Endothelial cell of umbilical vein (primary cell): ENCODE results near the gene EPB41L2. TPM values are rescaled to one million over a fixed set of nuclear protein-coding genes. Genes with fewer than 3 reads are reported as not detected.

Experiments
- BruUV-seq: library from RNA; stranded (reverse); fragments of 400-500 nt; replicated peaks from 2 replicates; lab custom pipeline; 2021; lab: Mats Ljungman, UMichigan
- CTCF ChIA-PET: fragments of 300-600, 350-600 bp; sonication (Branson Sonifier 250); formaldehyde crosslinking; loops from one replicate; lab custom pipeline; 2021; ENCODE audit warnings: antibody characterized with exemption, inconsistent platforms; lab: Charles Lee
- POLR2A ChIA-PET: fragments of 300-600, 350-600 bp; sonication (Branson Sonifier 250); formaldehyde crosslinking; loops from one replicate; lab custom pipeline; 2021; ENCODE audit warnings: antibody characterized with exemption, inconsistent platforms; lab: Charles Lee
- DNase-seq: peaks from one replicate; pipeline ENCODE4 v3.0.0-alpha.2; 2011; ENCODE audit warnings: low read depth, low spot score
- FAIRE-seq: peaks from 2 replicates; lab custom pipeline; 2011; peaks lifted over from hg19 to GRCh38; lab: Jason Lieb, UNC
- H2AFZ ChIP-seq: 2 replicates; pipeline ENCODE4 v1.6.0; 2012; ENCODE audit warnings: low read depth, low read length, control low read depth, inconsistent platforms
- H3K27ac ChIP-seq: 2 replicates; pipeline ENCODE4 v1.5.1; 2011; ENCODE audit warnings: low read depth, mild to moderate bottlenecking, control low read depth, low read length, moderate library complexity; ENCODE audit not compliant: insufficient read depth
- H3K27me3 ChIP-seq, 2 experiments: 2 replicates each; pipeline versions ENCODE4 v1.6.0 to v1.6.1; 2011; ENCODE audit warnings: low read length in 2 of 2, mixed read lengths in 1 of 2; ENCODE audit not compliant: control insufficient read depth in 2 of 2, insufficient read depth in 2 of 2
- H3K36me3 ChIP-seq, 2 experiments: 2 replicates in 1 of 2; 3 replicates in 1 of 2; pipeline ENCODE4 v1.5.1; 2011; ENCODE audit warnings: low read length in 2 of 2, mild to moderate bottlenecking in 1 of 2, moderate library complexity in 1 of 2; ENCODE audit not compliant: control insufficient read depth in 2 of 2, insufficient read depth in 2 of 2; ENCODE audit errors: extremely low read depth in 1 of 2
- H3K4me1 ChIP-seq: 3 replicates; pipeline ENCODE4 v1.5.1; 2011; ENCODE audit warnings: mild to moderate bottlenecking, low read length; ENCODE audit not compliant: control insufficient read depth, insufficient read depth; ENCODE audit errors: extremely low read depth
- H3K4me2 ChIP-seq: 2 replicates; pipeline ENCODE4 v1.6.1; 2011; ENCODE audit warnings: low read length, control low read depth, mixed read lengths; ENCODE audit not compliant: insufficient read depth
- H3K4me3 ChIP-seq, 3 experiments: fragments of 200-600 bp in 1 of 3; sonication (generic), shearing (Covaris generic) in 1 of 3; replicated peaks in 1 of 3; 2 replicates each; pipeline ENCODE4 v1.5.1; 2011 to 2016; ENCODE audit warnings: control low read depth in 3 of 3, low read length in 3 of 3, mild to moderate bottlenecking in 2 of 3, inconsistent platforms in 1 of 3, low read depth in 1 of 3, moderate library complexity in 1 of 3; ENCODE audit not compliant: insufficient read depth in 1 of 3
- H3K79me2 ChIP-seq: 2 replicates; pipeline ENCODE4 v1.6.0; 2012; ENCODE audit warnings: low read length, inconsistent platforms; ENCODE audit not compliant: control insufficient read depth, insufficient read depth
- H3K9ac ChIP-seq: replicated peaks from 2 replicates; pipeline ENCODE3; 2011; ENCODE audit warnings: low read length, control low read depth; ENCODE audit not compliant: insufficient read depth; ENCODE audit errors: extremely low read depth
- H3K9me1 ChIP-seq: replicated peaks from 3 replicates; pipeline ENCODE4 v1.6.0; 2011; ENCODE audit warnings: mild to moderate bottlenecking, low read length; ENCODE audit not compliant: control insufficient read depth, insufficient read depth; ENCODE audit errors: extremely low read depth
- H3K9me3 ChIP-seq: replicated peaks from 2 replicates; pipeline ENCODE4 v1.5.1; 2012; ENCODE audit warnings: low read length, inconsistent platforms; ENCODE audit not compliant: control insufficient read depth, insufficient read depth
- H4K20me1 ChIP-seq: replicated peaks from 2 replicates; pipeline ENCODE3; 2011; ENCODE audit warnings: mild to moderate bottlenecking, low read length; ENCODE audit not compliant: control insufficient read depth, insufficient read depth; ENCODE audit errors: extremely low read depth
- CTCF ChIP-seq, 2 donors: IDR thresholded peaks; 1 replicate in 1 of 2; 2 replicates in 1 of 2; pipeline ENCODE4 v1.5.1; 2011; ENCODE audit warnings: low read length in 2 of 2, mild to moderate bottlenecking in 2 of 2, moderate library complexity in 2 of 2, control low read depth in 1 of 2, inconsistent platforms in 1 of 2, low read depth in 1 of 2; ENCODE audit not compliant: insufficient read depth in 1 of 2; ENCODE audit errors: extremely low read depth in 1 of 2
- EZH2 ChIP-seq: IDR thresholded peaks from 2 replicates; pipeline ENCODE4 v1.6.1; 2012; ENCODE audit warnings: borderline replicate concordance, low read depth, mild to moderate bottlenecking, moderate library complexity, low read length, inconsistent platforms; ENCODE audit not compliant: severe bottlenecking
- FOS ChIP-seq: IDR thresholded peaks from 2 replicates; pipeline ENCODE4 v1.6.1; 2011; ENCODE audit warnings: mild to moderate bottlenecking, low read length, moderate library complexity, borderline replicate concordance; ENCODE audit not compliant: insufficient read depth
- GATA2 ChIP-seq: IDR thresholded peaks from 2 replicates; pipeline ENCODE4 v1.7.0; 2011; ENCODE audit warnings: low read depth, mild to moderate bottlenecking, moderate library complexity, mixed read lengths, low read length; ENCODE audit not compliant: insufficient read length, insufficient read depth
- JUN ChIP-seq: IDR thresholded peaks from 2 replicates; pipeline ENCODE4 v1.6.1; 2011; ENCODE audit warnings: borderline replicate concordance, low read depth; ENCODE audit not compliant: insufficient read length, insufficient read depth
- MAX ChIP-seq: IDR thresholded peaks from 2 replicates; pipeline ENCODE4 v1.6.1; 2011; ENCODE audit not compliant: insufficient read depth, insufficient read length
- MYC ChIP-seq: IDR thresholded peaks from one replicate; pipeline ENCODE4 v1.6.1; 2011; ENCODE audit warnings: mild to moderate bottlenecking, low read depth, low read length
- POLR2A ChIP-seq: IDR thresholded peaks from 2 replicates; pipeline ENCODE4 v1.6.1; 2012; ENCODE audit warnings: low read depth, mild to moderate bottlenecking, control low read depth, low read length
- POLR2AphosphoS5 ChIP-seq: IDR thresholded peaks from 2 replicates; pipeline ENCODE4 v1.6.1; 2012; ENCODE audit warnings: low read depth, mild to moderate bottlenecking, control low read depth, low read length, moderate library complexity; ENCODE audit not compliant: insufficient read depth
- dilution Hi-C: fragments of 300-500 bp; cut with MboI; formaldehyde crosslinking; loops from one replicate; pipeline ENCODE4 v1.15.0; 2019; ENCODE audit warnings: low sequenced_read_pairs; ENCODE audit not compliant: extremely low pct_ligation_motif_present
- intact Hi-C: fragments of 100-400 bp; cut with micrococcal nuclease; formaldehyde crosslinking; loops from one replicate; pipeline ENCODE4 v1.10.0; 2022
- polyA plus RNA-seq, 4 experiments: library from polyadenylated mRNA; depleted of rRNA in 3 of 4; stranded (reverse) in 3 of 4; unstranded in 1 of 4; fragments of >200 nt; gene quantifications; 2 replicates each; pipeline versions ENCODE4 v1.2.1 to v1.2.3, GENCODE V29; 2011 to 2012; ENCODE audit warnings: missing spikeins in 1 of 4
- total RNA-seq: library from RNA; stranded (reverse); gene quantifications from 2 replicates; pipeline ENCODE4 v1.2.3, GENCODE V29; 2021

EPB41L2 gene
- total and polyA plus RNA-seq, 2 donors (not counting 3 experiments of a cell fraction or from before 2014, with no cell fraction given): 26.5 to 87.7 TPM

- Histone ChIP-seq H3K36me3 (no peaks in the 10 kb centered on the region), H4K20me1 (no peaks in the 10 kb centered on the region), H3K9me3 (no peaks in the 10 kb centered on the region), H3K4me3 (no peak overlapping the region), H3K27me3 (no peaks in the 10 kb centered on the region), H3K9me1 (no peaks in the 10 kb centered on the region), H2AFZ (no peak overlapping the region), H3K9ac (no peak overlapping the region), H3K79me2 (no peaks in the 10 kb centered on the region), H3K4me1 (peaks cover 19% of the 10 kb centered on the region), H3K4me2 (no peak overlapping the region), H3K27ac (no peak overlapping the region)
- intact Hi-C loops: no loop called here
- FAIRE-seq (no peak), DNase-seq (no peak)
- POLR2A ChIA-PET: no interaction called here
- CTCF ChIA-PET: interaction anchor here (2.2 kb wide), 1 partner anchor 472 kb away, joined by 4 read pairs; no protein-coding TSS in a partner anchor
- dilution Hi-C loops: no loop called here
- BruUV-seq: no TSS peak
- TF ChIP-seq POLR2A (no peak), MAX (no peak), POLR2AphosphoS5 (no peak), FOS (no peak)
Measured at GRCh38 chr6:130794738-130795137, 268.3 kb downstream of the EPB41L2 start.

- Histone ChIP-seq H3K79me2 (no peaks in the 10 kb centered on the region), H3K27ac (no peak overlapping the region), H3K9ac (no peak overlapping the region), H3K36me3 (no peaks in the 10 kb centered on the region), H4K20me1 (no peaks in the 10 kb centered on the region), H2AFZ (no peak overlapping the region), H3K4me1 (peaks cover 19% of the 10 kb centered on the region), H3K4me3 (no peak overlapping the region), H3K9me3 (no peaks in the 10 kb centered on the region), H3K9me1 (no peaks in the 10 kb centered on the region), H3K27me3 (no peaks in the 10 kb centered on the region), H3K4me2 (no peak overlapping the region)
- CTCF ChIA-PET: interaction anchor here (2.2 kb wide), 1 partner anchor 472 kb away, joined by 4 read pairs; no protein-coding TSS in a partner anchor
- no TSS peak for BruUV-seq
- DNase-seq (no peak), FAIRE-seq (no peak)
- POLR2A ChIA-PET: no interaction called here
- dilution Hi-C loops (no loop called here), intact Hi-C loops (no loop called here)
- TF ChIP-seq JUN (no peak), MAX (no peak), GATA2 (no peak), EZH2 (no peak), FOS (no peak), POLR2A (no peak), MYC (no peak), CTCF (IDR thresholded peaks at IDR 0.05; ENCODE audit: extremely low read depth in 1 of 2, insufficient read depth in 1 of 2, low read depth in 1 of 2, low read length in 2 of 2) (no peak), POLR2AphosphoS5 (no peak)
Measured at GRCh38 chr6:130794010-130794697, 268.9 kb downstream of the EPB41L2 start.
